ENCODE data around the gene AGAP1. TPM values are rescaled to one million over a fixed set of nuclear protein-coding genes. Genes with fewer than 3 reads are reported as not detected.

Gene AGAP1
- total and polyA plus RNA-seq, 2 donors (not counting 3 experiments of a cell fraction or from before 2014, with no cell fraction given), result 10.2 to 20.9 TPM

DNA sequence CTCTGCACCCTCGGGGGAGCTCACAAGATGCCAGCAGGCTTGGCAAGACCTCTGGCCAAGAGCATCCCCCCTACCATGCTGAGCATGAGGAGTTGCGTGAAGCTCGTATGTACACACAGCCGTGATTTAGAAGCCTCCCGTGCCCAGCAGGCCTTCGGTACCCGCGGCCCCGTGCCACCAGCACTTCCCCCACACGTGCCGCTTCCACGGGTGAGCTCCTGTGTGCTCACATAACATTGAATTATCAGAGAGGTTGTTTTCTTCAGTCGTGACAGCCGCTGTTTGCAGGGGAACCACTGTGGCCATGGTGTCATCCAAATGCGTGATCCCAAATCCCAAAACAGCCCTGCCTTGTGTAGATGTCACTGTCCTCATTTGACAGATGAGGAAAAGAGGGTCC, 621.1 kb downstream of the AGAP1 start:
- Histone ChIP-seq H3K4me1 (ENCODE audit: control insufficient read depth, extremely low read depth, insufficient read depth, low read length) (no peaks in the 10 kb centered on the region), H3K79me2 (ENCODE audit: control insufficient read depth, insufficient read depth, low read length) (no peaks in the 10 kb centered on the region), H3K9ac (replicated peaks; ENCODE audit: extremely low read depth, insufficient read depth, low read length) (no peak overlapping the region), H3K9me3 (replicated peaks; ENCODE audit: control insufficient read depth, insufficient read depth, low read length) (no peaks in the 10 kb centered on the region), H3K36me3 (ENCODE audit: control insufficient read depth in 2 of 2, extremely low read depth in 1 of 2, insufficient read depth in 2 of 2, low read length in 2 of 2) (no peaks in the 10 kb centered on the region), H3K9me1 (replicated peaks; ENCODE audit: control insufficient read depth, extremely low read depth, insufficient read depth, low read length) (no peaks in the 10 kb centered on the region), H3K27ac (ENCODE audit: insufficient read depth, low read depth, low read length) (no peak overlapping the region), H2AFZ (ENCODE audit: low read depth, low read length) (no peak overlapping the region), H4K20me1 (replicated peaks; ENCODE audit: control insufficient read depth, extremely low read depth, insufficient read depth, low read length) (no peaks in the 10 kb centered on the region), H3K4me2 (ENCODE audit: insufficient read depth, low read length) (no peak overlapping the region), H3K4me3 (replicated peaks in 1 of 3; ENCODE audit: insufficient read depth in 1 of 3, low read depth in 1 of 3, low read length in 3 of 3) (no peak overlapping the region), H3K27me3 (ENCODE audit: control insufficient read depth in 2 of 2, insufficient read depth in 2 of 2, low read length in 2 of 2) (no peaks in the 10 kb centered on the region)
- ChIA-PET POLR2A (no interaction called here), CTCF (no interaction called here)
- no TSS peak for BruUV-seq (replicated peaks)
- TF ChIP-seq EZH2 (IDR thresholded peaks at IDR 0.05; ENCODE audit: borderline replicate concordance, low read depth, low read length, severe bottlenecking) (no peak), POLR2A (IDR thresholded peaks at IDR 0.05; ENCODE audit: low read depth, low read length) (no peak), GATA2 (IDR thresholded peaks at IDR 0.05; ENCODE audit: insufficient read depth, insufficient read length, low read depth, low read length) (no peak), FOS (IDR thresholded peaks at IDR 0.05; ENCODE audit: borderline replicate concordance, insufficient read depth, low read length) (no peak), POLR2AphosphoS5 (IDR thresholded peaks at IDR 0.05; ENCODE audit: insufficient read depth, low read depth, low read length) (no peak), JUN (IDR thresholded peaks at IDR 0.05; ENCODE audit: borderline replicate concordance, insufficient read depth, insufficient read length, low read depth) (no peak), MYC (IDR thresholded peaks at IDR 0.05; ENCODE audit: low read depth, low read length) (no peak)
- TF ChIP-seq, protein P1, sequence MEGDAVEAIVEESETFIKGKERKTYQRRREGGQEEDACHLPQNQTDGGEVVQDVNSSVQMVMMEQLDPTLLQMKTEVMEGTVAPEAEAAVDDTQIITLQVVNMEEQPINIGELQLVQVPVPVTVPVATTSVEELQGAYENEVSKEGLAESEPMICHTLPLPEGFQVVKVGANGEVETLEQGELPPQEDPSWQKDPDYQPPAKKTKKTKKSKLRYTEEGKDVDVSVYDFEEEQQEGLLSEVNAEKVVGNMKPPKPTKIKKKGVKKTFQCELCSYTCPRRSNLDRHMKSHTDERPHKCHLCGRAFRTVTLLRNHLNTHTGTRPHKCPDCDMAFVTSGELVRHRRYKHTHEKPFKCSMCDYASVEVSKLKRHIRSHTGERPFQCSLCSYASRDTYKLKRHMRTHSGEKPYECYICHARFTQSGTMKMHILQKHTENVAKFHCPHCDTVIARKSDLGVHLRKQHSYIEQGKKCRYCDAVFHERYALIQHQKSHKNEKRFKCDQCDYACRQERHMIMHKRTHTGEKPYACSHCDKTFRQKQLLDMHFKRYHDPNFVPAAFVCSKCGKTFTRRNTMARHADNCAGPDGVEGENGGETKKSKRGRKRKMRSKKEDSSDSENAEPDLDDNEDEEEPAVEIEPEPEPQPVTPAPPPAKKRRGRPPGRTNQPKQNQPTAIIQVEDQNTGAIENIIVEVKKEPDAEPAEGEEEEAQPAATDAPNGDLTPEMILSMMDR (IDR thresholded peaks at IDR 0.05; ENCODE audit: extremely low read depth in 1 of 2, insufficient read depth in 1 of 2, low read depth in 1 of 2, low read length in 2 of 2), result no peak
- TF ChIP-seq, protein P2, sequence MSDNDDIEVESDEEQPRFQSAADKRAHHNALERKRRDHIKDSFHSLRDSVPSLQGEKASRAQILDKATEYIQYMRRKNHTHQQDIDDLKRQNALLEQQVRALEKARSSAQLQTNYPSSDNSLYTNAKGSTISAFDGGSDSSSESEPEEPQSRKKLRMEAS (IDR thresholded peaks at IDR 0.05; ENCODE audit: insufficient read depth, insufficient read length), result no peak
- FAIRE-seq, result no peak
- dilution Hi-C loops (cut with MboI; ENCODE audit: extremely low pct_ligation_motif_present, low sequenced_read_pairs), result no loop called here
- intact Hi-C loops (cut with micrococcal nuclease), result no loop called here
- no peak for DNase-seq (ENCODE audit: low read depth, low spot score)

Measured in endothelial cell of umbilical vein (primary cell).